ENCODE measurements around the gene RLBP1.

Gene RLBP1

DNA sequence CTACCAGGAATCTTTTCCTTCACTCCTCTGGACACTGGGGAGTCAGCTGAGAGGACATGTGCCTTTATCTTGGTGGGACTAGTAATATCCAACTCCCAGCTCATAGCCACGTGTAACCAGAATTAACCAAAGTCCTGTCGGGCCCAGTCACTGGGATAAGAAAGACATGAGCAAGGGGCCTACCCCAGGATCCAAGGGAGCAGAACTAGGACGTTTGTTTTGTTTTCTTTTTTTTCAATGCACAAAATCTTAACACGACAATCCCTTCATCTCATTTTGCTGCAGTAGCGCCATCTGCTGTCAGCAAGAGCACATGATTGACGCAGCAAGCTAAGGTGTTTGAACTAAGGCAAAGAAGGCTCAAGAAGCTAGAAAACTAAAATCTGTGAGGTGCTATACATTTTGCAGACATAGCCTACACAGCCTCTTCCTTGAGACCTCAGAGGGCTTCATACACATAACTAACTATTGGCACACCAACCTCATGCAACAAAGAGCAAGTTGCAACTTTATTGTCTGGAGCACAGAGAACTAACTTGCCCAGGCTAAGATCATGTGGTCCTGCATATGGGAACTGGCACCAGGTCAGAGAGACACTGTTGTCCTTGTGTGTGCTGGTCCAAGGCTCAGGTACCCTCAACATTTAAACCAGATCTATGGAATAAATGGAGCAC is 43.6 kb downstream of the RLBP1 start:
- DNase-seq: peak in 3 of 4 experiments; percentile 14 to 27 (median 22)

GRCh38 chr15:89177116-89177515 is 44.3 kb downstream of the RLBP1 start:
- DNase-seq: no peak

DNA sequence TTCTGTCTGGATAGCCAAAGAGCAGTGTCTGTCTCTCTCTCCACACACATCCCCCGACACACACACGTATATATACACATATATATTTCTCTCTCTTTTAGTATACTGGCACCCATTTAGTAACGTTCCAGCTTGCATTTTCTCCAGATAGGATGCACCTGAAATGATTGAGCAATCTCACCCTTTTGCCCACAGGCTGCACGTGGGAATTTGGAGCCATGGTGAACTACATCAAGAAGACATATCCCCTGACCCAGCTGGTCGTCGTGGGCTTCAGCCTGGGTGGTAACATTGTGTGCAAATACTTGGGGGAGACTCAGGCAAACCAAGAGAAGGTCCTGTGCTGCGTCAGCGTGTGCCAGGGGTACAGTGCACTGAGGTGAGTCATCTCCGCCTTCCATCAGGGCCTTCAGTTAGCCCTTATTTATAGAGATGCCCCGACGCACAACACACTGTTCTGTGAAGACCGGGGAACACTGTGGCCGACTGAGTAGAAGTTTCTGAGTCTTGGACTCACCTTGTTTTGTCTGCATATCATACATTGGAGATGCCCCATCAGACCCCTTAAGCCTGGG is 45.7 kb downstream of the RLBP1 start:
- DNase-seq: no peak

DNA sequence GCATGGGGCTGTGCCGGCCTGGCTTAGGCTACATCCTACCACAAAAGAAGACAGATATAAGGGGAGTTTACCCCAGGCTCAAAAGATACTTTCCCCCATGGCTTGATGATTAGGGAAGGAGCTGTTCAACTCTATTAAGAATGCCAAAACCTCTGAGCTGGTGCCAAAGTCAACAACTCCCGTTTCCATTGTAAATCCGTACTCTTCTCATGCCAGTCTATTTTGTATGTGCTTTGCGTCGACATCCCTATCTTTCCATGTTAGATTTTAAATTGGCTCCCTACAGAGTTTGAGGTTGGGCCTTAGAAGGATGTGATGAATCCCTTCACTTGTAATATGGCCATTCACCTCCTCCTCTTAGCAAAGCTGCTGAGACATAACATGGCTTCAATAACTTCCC is 46.9 kb downstream of the RLBP1 start:
- DNase-seq: no peak

DNA sequence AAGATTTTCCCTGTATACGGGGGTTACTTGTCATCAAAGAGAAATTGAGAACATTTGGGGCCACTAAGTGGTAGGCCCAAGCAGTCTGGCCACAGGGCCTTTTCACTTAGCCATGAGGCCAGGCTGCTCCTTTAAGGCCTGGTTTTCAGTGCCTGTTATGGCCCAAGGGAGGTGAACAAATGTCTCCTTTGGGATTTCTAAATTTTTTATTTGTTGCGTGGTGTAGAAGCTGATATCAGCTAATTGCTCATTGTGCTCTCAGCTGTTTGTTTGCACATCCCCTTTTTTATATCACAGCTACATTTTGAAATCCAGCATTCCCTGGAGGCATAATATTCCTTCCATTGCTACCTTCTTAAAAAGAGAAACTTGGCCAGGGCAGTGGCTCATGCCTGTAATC is 48.5 kb downstream of the RLBP1 start:
- no peak for DNase-seq

GRCh38 chr15:89171136-89172072 is 50.0 kb downstream of the RLBP1 start:
- no peak for DNase-seq

DNA sequence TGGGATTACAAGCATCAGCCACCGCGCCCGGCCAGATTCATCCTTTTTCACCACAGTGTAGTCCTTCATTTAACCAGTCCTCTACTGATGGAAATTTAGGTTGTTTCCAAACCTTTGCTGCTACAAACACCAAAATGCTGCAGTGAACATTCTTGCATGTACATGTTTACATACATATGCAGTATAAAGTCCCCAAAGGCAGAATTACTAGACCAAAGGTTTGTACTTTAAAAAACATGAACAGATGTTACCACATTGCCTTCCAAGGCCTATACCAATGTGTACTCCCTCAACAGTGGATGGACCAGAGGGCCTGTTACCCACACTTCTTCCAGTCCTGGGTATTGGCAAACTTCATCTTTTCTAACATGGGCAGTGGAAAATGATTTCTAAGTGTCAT is 51.0 kb downstream of the RLBP1 start:
- no peak for DNase-seq

- DNase-seq: no peak
These were observed 53.0 kb downstream of the RLBP1 start for GRCh38 chr15:89168316-89168833.

DNA sequence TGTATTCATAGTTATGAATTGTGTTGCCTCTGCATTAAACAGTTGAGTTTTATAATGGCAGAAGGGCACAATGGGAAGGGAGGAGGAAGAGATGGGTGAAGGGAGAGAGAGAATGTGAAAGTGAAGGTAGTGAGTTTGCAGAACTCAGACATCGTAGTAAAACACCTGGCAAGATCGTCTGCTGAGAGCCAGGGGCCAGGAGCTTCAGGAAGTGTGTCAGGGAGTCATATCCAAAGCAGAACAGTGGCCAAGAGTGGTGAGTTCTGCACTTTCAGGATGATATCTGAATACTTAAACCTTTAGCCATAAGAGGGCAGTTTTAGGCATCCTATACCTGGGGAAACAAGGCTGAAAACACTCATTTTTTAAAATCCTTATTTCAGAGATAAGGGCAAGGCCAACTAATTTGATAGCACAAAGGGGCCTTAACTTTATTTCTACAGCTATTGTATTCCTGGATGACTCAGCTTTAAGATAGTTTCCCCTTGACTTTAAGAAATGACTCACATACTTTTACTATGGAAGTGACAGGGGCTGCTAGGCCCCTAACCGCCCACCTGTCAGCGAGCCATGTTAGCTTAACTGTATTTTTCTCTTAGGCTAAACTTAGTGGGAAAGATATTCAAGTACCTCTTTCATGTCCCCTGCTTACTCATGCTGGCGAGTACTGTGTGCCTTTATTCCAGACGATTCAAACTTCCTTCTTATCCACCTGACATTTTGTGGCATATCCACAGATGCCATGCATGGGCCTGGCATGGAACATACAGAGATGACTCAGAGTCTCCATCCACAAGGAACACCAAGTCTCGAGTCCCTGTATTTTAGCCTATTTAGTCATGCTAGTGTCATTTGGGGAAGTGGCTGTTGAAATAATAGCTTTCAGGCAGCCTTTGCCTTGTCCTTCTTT is 53.9 kb downstream of the RLBP1 start:
- no peak for DNase-seq

DNA sequence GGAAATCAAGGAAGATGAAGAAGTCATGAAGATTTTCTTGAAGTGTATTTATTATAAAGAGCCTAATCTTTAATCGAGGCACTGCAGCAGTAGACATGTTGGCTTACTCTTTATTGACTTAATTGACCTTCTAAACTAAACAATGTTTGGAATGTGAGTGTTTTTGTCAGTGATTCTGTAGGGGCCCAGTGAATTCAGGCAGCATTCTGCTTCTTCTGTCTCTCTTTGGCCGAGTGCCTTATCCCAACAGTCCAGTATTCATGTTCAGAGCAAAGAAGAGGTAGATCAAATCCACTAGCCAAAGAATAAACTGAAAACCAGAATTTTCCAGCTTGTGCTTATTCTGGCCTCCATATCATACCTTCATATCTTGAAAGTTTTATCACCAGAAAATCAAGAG is 55.7 kb downstream of the RLBP1 start:
- no peak for DNase-seq

DNA sequence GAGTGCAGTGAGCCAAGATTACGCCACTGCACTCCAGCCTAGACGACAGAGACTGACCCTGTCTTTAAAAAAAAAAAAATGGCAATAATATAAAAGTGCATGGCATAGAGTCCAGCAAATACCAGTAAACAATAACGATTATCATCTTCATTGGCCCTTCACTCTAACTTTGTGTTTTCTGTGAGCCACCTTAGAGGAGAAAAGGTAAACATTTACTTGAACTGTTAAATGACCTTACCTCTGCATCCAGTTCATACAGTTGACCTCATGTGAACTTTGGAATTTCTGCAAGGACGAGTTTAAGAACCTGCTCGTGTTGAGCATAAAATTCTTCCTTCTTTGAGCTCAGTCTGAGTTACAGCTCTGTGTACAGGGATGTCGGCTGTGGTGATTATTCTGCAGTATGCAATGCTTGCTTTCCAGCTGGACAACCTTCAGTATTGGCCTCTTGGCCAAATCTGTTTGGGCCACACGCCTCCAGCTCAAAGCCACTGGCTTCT is 56.6 kb downstream of the RLBP1 start:
- DNase-seq: no peak

- no peak for DNase-seq
These were observed 57.9 kb downstream of the RLBP1 start for GRCh38 chr15:89163271-89164055.

GRCh38 chr15:89161666-89162065 is 59.7 kb downstream of the RLBP1 start:
- DNase-seq: no peak

All from activated naive CD4-positive, alpha-beta T cell (primary cell).